GF-D8 (cell line): ENCODE measurements around the gene TRMU.
"Not testable (repeated sequence)": the region's sequence is repeated elsewhere in the genome, so short reads cannot be mapped to it uniquely, and the experiment has no call there.

Source experiments
- DNase-seq: peaks from one replicate; lab custom pipeline; 2025; lab: John Stamatoyannopoulos, UW

TRMU gene

DNA sequence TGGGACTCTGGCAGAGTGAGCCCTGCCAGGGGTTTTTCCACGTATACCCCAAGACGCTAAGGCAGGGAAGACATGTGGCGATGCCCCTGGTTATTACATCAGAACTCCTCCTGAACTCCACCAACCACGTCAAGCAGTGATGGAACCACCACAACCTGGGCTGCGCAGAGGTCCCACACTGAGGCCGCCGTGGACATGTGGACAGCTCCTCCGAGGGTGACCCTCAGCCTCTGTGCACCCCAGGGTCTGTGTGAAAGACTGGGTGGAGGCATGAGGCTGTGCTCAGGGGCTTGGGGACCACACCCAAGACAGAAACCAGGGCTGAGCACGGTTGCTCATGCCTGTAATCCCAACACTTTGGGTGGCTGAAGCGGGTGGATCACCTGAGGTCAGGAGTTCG, 52.2 kb downstream of the TRMU start:
- no peak for DNase-seq

- no peak for DNase-seq
Observed at GRCh38 chr22:46388647-46389046, 53.1 kb downstream of the TRMU start.

GRCh38 chr22:46389081-46389480, 53.6 kb downstream of the TRMU start:
- DNase-seq, result no peak

DNA sequence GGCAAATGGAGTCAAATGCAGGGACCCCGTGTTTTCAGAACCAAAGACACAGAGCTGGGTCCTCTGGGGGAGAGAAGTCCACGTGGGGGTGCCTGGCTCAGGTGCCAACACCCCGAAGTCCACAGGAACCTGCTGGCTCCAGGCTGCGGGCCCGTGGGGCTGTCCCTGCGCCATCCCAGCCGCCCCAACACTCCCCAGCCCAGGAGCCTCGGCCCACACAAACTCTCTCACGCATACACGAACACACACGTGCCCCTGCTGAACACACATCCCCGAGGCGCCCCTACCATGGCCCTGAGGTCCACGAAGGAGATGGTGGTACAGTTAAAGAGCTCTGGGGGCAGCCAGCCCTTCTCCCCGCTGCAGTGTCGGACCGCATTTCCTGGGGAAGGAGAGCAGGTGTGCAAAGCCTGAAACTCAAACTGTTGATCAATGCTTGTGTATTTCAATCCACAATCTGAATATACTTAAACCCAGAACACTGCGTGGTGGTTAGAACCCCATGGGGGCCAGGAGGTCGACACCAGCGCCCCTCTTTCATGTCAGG, 54.7 kb downstream of the TRMU start:
- no peak for DNase-seq

- DNase-seq, result no peak
Observed at GRCh38 chr22:46390652-46391301, 55.3 kb downstream of the TRMU start.

DNA sequence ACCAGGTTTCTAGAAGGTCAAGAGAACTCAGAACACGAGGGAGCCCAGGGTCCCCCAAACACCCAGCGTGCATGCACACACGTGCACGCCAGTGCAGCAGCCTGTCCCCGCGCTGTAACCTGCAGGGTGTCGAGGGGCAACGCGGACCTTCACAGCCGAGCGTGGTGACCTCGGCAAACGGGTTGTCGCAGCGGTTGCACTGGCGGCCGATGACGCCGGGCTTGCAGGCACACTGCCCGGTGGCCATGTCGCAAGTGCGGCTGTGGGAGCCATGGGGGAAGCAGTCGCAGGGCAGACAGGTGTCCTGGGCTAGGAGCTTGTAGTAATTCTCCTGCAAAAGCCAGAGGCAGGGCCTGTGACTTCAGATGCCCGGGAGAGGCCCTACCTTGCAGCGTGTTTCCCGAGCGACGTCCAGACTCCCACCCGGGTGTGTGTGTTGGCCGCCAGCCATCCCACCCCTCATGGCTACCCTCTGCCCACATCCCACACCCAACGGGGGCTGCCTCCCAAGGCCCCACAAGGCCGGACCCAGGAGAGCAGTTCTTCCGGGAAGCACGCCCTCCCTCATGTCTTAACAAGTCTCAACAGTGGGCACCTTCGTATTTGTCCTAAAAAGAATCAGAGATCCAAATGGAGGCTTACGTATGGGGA, 56.1 kb downstream of the TRMU start:
- no peak for DNase-seq

DNA sequence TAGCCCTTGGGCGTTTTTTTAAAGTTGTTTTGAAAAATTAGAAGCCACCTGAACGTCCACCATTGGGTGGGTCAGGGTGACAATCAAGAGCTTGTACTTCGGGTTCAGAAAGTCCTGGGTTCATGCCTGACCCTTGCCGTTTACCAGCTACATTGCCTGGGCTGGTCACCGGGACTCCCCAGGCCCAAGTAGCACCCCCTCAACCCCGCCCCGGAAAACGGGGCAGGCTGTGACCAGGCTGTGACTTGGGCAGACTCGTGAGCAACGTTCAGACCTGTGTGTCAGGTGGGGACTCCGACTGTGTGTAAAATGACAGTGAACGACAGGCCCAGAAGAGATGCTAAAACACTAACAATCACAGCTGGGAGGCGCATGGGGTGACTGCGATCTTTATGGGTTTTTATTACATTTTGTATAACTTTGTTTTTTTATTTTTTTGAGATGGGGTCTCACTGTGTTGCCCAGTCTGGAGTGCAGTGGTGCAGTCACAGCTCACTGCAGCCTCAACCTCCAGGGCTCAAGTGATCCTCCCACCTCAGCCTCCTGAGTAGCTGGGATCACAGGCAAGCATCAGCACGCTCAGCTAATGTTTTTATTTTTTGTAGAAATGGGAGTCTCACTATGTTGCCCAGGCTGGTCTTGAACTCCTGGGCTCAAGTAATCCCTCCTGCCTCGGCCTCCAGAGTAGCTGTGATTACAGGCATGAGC, 56.8 kb downstream of the TRMU start:
- DNase-seq, result no peak

DNA sequence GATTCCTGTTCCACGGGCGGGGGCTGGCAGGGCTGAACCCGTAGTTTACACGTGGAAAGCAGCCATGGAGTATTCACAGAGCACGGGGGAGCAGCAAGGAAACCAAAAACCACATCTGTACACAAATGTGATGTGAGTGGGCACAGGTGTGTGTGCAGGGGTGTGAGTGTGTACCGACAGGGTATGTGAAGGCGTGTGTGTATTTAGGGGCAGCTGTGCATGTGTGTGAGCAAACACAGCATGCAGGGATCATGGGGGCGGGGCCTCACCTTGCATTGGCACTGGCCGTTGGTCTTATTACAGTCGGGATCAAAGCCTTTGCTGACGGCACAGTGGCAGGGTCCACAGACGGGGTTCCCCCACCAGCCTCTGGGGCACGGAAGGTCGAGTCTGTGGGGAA, 58.4 kb downstream of the TRMU start:
- DNase-seq, result no peak

GRCh38 chr22:46394622-46395021, 59.1 kb downstream of the TRMU start:
- no peak for DNase-seq

DNA sequence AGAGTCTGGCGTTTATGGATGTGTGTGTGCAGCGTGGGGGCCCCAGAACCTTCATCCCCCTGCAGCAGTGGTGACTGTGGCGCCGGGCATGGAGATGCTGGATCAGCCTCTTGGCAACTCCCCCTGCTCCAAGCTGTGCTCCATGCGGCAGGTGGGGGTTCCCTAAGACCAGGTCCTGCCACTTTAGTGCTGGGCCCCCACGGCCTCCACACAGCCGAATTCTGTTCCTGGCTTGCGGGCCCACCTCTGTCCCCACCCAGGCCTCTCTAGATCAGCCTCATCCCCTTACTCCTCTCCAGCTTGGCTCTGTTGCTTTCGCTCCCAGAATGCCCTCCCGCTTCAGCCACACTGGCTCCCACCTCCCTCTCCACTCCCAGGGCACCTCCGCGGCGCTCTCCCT, 59.6 kb downstream of the TRMU start:
- DNase-seq, result no peak

DNA sequence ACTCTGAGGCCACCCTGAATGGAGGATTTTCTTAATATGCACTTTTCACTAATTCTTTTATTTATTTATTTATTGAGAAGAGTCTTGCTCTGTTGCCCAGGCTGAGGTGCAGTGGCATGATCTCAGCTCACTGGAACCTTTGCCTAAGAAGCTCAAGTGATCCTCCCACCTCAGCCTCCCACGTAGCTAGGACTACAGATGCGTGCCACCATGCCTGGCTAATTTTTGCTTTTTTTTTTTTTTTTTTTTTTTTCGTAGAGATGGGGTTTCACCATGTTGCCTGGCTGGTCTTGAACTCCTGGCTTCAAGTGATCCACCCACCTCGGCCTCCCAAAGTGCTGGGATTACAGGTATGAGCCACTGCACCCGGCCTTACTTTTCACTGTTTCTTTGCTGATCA, 61.5 kb downstream of the TRMU start:
- DNase-seq, result not testable (repeated sequence)

DNA sequence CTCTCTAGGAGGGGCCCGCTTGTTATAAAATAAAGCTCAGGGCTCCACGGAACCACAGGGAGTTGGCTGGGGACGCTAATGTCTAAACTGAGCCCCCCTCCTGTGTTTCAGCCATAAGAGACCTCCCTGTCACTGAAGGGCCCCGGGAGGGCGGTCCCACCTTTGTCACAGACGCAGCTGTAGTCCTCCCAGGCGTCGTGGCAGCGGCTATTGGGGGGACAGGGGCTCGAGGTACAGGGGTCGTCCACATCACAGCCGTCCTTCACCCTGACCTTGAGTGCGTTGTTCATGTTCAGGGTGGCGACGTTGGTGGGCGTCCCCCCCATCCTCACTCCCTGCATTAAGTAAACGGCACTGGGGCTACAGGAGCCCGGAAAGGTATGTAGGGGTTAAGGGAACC, 62.0 kb downstream of the TRMU start:
- no peak for DNase-seq

- DNase-seq, result no peak
Observed at GRCh38 chr22:46397951-46398350, 62.4 kb downstream of the TRMU start.

DNA sequence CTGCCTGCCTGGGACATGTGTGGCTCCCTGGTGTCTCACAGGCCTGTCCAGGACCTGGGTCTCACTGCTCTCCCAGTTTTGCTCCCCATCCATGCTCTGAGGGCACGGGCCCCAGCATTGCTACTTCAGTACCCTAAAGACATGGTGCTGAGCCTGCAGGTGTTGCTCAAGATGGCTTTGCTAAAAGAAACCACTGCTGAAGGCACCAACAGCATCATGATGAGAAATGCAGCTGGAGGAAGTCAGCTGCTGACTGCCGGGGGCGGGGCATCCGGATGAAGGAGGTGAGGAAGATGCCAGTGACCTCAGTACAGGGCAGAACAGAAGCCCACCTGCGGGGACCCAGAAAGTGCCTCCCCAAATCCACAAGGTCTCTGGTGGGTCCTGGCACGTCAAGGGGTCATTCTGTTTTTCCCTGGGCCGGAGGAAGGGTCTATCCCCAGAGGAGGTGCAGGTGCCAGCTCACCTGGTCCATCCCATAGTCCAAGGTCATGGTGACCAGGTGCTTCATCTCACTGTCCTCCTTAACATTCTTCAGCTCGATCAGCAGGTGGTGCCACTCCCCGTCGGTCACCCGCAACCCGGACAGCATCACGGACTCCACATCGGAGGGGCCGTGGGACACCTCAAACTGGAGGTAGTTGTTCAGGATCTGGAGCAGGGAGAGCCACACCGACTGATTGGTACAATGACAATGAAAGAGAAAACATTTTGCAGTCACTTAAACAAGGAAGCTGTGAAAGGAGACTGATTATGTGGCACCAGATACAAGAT, 63.9 kb downstream of the TRMU start:
- DNase-seq, result no peak

DNA sequence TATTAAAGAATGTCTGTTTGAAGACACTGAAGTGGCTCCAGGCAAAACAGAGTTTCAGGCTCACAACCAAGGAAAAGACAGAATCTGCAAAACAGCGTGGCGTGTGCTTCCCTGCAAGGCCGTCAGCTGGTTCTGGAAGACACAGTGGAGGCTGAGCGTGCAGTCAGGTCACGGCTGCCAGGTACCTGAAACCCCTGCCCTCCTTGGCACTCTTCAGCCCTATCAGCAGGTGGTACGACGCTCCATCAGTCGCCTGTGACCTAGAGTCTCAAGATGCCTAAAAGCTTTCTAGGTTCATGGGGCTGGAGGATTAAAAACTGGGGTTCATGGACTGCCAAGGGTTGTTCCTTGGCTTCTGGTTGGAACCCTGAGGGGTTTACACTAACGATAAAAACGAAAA, 65.9 kb downstream of the TRMU start:
- no peak for DNase-seq

- no peak for DNase-seq
Observed at GRCh38 chr22:46402505-46402904, 67.0 kb downstream of the TRMU start.

- DNase-seq, result not testable (repeated sequence)
Observed at GRCh38 chr22:46403880-46404279, 68.4 kb downstream of the TRMU start.

- DNase-seq, result no peak
Observed at GRCh38 chr22:46405901-46406300, 70.4 kb downstream of the TRMU start.

- no peak for DNase-seq
Observed at GRCh38 chr22:46406349-46406748, 70.8 kb downstream of the TRMU start.

DNA sequence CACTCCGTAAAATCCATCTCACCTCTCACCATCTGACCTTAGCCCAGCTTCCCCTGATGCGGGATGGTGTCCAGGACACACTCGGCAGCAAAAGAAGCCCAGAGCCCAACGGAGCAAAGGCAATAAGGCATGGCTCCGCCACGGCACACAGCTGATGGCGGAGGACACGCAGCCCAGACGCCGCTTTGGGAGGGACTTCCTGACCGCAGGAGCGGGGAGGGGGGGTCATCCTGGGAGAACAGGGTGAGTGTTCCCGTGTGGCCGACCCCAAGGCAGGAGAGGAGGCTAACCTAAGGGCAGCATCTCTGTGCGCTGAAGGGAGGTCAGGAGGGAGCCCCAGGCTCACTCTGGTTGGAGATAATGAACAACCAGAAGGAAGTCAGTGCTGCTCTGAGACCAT, 71.3 kb downstream of the TRMU start:
- no peak for DNase-seq
